ENCODE measurements around the gene TTC16.

DNA sequence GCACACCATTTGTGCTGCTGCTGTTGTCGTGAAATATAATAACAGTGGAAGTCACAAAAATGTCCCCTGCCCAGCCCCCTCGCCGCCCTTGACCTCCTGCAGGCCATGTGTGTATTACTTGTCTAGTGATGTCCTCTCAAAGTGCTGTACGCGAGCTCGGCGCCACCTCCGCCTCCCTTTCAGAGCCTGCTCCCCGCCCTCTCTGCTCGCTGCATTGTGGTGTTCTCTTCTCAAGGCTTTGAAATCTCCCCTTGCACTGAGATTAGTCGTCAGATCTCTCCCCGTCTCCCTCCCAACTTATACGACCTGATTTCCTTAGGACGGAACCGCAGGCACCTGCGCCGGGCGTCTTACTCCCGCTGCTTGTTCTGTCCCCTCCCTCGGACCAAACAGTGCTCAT is 23.8 kb upstream of the TTC16 start:
- TF ChIP-seq POLR2A (IDR thresholded peaks at IDR 0.05) (no peak), POLR2AphosphoS5 (IDR thresholded peaks at IDR 0.05) (no peak), EP300 (IDR thresholded peaks at IDR 0.05) (no peak)
- TF ChIP-seq, protein P1, sequence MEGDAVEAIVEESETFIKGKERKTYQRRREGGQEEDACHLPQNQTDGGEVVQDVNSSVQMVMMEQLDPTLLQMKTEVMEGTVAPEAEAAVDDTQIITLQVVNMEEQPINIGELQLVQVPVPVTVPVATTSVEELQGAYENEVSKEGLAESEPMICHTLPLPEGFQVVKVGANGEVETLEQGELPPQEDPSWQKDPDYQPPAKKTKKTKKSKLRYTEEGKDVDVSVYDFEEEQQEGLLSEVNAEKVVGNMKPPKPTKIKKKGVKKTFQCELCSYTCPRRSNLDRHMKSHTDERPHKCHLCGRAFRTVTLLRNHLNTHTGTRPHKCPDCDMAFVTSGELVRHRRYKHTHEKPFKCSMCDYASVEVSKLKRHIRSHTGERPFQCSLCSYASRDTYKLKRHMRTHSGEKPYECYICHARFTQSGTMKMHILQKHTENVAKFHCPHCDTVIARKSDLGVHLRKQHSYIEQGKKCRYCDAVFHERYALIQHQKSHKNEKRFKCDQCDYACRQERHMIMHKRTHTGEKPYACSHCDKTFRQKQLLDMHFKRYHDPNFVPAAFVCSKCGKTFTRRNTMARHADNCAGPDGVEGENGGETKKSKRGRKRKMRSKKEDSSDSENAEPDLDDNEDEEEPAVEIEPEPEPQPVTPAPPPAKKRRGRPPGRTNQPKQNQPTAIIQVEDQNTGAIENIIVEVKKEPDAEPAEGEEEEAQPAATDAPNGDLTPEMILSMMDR (IDR thresholded peaks at IDR 0.05) = no peak
